GM19239 (cell line): ENCODE data around the gene THBS2.

ENCODE experiments used
- DNase-seq: peaks from one replicate; pipeline ENCODE4 v3.0.0; 2011; ENCODE audit warnings: low spot score; ENCODE audit not compliant: insufficient read length
- FAIRE-seq: peaks from 2 replicates; lab custom pipeline; 2011; peaks lifted over from hg19 to GRCh38; lab: Jason Lieb, UNC

THBS2 gene

DNA sequence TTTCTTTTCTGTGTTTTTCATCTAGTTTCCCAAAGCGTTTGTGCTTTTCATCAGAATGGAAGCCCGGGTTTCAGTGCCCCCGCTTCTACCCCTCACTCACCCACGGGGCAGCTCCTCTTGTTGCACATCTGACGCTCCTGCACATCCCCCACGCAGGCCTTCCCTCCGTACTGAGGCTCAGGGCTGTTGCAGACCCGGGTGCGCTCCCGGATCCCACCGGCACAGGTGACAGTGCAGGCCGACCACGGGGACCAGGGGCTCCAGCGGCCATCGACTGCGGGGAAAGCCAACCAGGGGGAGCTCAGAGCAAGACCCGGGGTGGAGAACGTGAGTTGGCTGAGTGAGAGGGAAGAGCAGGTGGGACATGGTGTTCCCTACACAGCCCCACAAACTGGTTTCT lies 19.0 kb downstream of the THBS2 start:
- DNase-seq, result no peak
- FAIRE-seq, result no peak

DNA sequence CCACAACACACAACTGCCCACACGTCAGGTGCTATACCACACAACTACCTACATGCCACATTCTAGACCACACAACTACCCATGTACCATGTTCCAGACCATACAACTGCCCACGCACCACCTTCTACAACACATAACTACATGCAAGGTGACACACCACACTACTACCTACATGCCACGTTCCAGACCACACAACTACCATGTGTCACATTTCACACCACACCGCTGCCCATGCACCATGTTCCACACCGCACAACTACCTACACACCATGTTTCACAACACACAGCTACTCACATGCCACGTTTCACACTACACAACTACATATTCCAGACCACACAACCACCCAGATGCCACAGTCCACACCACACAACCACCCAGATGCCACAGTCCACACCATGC lies 19.8 kb downstream of the THBS2 start:
- no peak for DNase-seq
- no peak for FAIRE-seq

DNA sequence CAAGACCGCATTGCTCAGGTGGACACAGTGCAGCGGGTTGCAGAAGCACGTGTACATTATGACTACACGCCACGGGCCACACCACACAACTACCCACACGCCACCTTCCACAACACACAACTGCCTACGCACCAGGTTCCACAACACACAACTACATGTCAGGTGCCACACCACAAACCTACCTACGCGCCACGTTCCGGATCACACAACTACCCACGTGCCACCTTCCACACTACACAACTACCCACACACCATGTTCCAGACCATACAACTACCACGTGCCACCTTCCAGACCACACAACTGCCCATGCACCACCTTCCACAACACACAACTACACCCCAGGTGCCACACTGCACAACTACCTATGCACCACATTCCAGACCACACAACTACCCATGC lies 20.5 kb downstream of the THBS2 start:
- DNase-seq, result no peak
- FAIRE-seq, result no peak

DNA sequence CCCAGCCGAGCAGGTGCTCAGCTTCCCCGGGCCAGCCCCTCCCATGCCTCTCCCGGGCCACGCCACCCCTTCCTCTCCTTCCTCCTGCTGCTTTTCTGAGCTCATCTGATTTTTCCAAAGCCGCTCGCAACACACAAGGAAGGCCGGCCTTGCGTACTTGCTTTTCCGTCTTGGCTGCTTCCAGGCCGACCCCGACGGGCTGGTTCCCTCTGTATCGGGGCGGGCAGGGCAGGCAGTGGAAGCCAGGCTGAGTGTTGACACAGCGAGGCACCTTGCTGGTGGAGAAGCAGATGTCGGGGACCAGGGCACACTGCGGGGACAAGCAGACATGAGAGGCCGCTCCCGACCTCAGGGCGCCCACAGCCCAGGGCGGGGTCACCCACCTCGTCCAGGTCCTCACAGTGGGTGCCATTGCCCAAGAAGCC lies 21.1 kb downstream of the THBS2 start:
- no peak for FAIRE-seq
- DNase-seq, result no peak

DNA sequence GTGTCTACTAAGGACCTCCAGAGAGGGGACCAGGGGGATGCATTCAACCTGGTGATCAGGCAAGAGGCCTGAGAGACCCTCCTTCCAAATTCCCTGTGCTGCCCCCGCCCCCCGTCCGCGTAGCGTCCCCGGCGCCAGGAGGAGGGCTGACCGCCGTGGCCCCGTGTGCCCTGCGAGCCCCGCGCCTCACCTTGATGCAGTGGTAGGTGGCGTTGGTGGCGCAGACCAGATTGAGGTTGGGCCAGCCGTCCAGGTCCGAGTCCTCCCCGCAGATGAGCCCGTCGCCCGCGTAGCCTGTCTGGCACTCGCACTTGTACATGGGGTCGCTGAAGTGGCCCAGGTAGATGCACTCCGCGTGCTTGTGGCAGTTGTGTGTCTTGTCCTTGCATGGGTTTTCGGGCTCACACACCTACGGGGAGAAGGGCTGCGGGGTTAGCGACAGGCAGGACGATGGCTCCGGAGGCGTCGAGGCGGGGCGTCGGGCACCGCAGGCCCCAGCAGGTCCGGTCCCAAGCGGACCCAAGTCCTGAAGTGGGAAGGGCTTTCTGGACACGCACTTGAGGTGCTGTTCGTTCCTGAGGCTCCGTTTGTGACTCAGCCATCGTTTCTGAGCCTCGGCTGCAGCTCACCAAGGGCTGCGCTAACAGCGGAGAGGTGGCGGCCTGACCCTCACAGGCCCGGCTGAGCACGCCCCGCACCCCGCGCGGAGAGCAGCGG lies 21.7 kb downstream of the THBS2 start:
- DNase-seq, result no peak
- FAIRE-seq, result no peak

DNA sequence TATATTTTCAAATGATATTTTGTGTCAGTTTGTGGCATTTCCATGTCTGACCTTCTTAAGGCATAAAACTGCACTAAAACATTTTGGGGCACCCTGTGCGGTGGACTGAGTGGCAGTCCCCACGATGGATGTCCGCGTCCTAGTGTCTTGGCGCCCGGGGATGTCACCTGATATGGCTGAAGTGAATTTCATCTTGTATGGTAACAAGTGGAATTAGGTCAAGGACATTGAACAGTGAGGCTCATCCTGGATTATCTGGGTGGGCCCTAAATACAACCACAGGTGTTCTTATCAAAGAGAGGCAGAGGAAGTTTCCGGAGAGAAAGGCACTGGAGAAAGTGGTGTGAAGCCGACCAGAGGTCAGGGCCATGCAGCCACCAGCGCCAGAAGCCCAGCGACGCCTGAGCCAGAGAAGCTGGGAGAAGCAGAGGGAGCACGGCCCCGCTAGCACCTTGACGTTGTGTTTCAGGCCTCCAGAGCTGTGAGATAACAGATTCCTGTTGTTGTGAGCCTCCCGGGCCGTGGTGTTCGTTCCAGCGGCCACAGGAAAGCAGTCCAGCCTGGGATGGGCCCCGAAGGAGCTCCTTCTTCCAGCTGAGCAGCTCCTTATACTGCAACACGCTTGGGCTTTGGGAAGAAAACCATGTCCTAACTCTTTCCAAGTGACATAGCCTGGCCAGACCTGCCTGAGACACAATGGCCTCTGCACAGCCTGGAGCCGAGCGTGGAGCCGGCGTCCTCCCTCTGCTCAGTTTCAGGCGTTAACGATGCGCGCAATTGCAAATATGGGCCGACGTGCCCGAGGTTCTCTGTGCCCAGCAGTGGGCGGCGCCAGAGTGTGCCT lies 22.5 kb downstream of the THBS2 start:
- DNase-seq, result no peak
- FAIRE-seq, result no peak

DNA sequence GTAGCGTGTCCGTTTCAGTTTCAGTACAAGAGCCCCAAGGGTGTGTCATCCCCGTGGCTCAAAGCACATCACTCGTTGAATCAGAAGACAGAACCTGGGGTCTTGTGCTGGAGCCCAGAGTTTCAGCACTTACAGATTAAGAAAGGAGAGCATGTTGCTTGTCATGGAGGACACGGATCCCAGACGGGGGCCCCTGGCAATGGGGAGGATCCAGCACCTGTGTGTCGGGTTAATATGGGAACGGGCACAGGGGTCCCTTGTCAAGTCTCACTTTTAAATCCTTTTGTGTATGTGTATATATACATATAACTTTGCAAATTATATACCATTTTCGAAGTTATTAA lies 23.4 kb downstream of the THBS2 start:
- DNase-seq (no peak), FAIRE-seq (no peak)

DNA sequence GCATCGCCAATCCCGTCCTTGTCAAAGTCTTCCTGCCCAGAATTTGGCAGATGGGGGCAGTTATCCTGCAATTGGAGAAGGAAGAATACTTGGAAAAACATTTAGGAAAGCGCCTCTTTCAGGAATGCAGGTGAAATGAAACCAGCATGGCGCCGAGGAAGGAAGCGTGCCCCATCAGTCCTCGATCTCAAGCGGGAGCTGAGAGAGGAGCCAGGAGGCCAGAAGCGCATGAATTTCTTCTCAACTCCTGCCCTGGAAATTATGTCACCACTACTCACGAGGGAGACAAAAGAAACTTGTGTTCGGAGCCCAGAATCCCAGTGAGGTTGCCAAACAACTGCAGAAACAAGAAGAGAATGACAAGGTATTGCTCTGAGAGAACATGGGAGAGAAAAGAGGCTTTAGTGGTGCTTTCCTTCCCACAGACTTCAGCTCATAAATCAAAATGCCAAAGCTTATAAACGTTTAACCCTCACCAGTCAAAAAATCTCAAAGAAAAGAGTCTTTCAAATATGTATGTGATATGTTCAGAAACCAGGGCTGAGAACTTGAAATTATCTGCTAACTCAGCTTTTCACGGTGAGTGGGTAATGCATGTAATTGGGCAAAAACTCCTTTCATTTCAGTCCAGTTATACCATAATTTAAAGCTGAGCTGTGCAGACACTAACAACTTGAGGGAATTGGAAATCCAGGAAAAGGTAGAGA lies 23.9 kb downstream of the THBS2 start:
- no peak for DNase-seq
- no peak for FAIRE-seq

DNA sequence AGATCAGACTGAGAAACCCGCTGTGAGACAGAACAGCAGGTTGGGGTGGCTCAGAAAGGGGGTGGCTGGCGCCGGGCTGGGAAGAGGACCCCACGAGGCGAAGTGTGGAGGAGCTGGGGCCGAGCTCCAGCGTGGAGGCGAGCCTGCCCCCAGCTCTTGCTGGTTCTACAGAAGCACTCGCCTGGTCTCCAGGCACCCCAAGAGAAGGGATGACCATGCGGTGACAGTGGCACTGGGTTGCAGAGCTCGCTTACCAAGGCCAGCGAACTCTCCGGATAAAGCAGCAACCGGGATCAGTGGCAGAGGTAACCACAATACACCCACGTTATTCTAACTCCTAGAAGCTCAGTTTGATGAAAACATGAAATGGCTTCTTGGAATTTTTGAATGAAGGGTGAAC lies 26.5 kb downstream of the THBS2 start:
- DNase-seq (no peak), FAIRE-seq (no peak)

DNA sequence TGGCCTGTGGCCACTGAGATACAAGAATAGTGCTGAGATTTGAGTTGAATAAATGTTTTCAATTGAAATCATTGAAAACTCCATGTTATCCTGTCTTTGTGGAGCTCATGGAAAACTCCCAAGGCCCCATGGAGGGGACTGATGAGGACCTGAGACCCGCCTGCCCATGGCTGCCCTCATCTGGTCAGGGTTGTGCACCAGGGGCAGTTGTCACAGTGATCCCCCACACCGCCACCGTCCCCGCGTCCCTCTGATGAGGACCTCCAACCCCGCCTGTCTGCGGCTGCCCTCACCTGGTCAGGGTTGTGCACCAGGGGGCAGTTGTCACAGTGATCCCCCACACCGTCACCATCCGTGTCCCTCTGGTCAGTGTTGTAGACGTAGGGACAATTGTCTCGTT lies 27.8 kb downstream of the THBS2 start:
- no peak for FAIRE-seq
- DNase-seq, result no peak

DNA sequence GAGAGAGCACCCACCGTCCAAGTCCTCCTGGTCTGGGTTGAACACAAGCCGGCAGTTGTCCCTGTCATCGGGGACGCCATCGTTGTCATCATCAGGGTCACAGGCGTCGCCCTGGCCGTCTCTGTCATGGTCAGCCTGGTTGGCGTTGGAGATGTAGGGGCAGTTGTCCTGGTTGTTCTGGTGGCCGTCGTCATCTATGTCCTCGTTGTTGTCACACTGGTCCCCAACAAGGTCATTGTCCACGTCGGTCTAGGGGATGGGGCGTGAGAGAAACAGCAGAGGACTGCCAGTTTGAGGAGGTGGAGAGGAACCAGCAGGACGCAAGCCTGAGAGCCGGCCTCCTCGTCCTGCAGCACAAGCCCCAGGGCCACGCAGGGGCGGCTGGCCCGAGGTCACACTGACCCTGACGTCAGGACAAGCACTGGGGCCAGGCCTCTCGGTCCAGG lies 28.5 kb downstream of the THBS2 start:
- FAIRE-seq, result no peak
- DNase-seq, result no peak

DNA sequence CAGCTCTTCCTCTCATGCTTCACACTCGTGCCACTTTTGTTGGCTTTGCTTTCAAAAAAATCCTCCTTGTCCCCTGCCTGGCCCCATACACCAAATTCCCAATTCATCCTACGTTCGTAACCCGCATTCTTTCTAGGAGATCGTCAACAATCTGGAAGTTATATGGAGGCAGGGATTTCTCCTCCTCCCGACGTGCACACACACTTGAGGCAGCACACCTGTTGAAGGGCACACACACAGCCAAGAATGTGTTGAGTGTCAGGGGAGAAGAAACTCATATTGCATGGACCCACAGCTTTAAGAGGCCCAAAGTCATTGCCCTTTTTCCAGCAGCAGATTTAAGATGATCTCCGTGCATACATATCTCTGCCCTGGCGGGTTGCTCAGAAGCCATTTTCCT lies 28.9 kb downstream of the THBS2 start:
- DNase-seq, result no peak
- no peak for FAIRE-seq

DNA sequence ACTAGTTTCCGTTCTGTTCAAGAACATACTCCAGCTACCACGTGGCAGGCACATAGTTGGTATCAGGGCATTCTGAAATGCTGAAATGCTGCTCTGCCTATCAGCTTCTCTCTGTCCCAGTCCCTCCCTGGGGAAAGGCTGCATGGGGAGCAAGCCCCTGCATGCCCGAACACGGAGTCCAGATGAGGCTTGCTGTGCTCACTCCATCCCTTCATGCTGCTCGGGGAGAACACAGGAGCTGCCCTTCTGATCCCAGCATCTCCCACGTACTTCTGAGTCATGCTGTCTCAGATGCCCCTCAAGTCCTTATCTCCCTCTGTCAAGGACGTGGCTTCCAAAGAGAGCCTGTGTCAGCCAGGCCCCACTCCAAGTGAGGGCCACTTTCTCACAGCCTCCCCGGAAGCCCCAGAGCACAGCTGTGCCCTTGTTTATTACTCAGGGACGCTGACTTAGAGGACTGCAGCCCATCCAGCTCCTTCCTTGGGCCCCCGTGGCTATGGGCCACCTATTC lies 29.4 kb downstream of the THBS2 start:
- FAIRE-seq (no peak), DNase-seq (no peak)

DNA sequence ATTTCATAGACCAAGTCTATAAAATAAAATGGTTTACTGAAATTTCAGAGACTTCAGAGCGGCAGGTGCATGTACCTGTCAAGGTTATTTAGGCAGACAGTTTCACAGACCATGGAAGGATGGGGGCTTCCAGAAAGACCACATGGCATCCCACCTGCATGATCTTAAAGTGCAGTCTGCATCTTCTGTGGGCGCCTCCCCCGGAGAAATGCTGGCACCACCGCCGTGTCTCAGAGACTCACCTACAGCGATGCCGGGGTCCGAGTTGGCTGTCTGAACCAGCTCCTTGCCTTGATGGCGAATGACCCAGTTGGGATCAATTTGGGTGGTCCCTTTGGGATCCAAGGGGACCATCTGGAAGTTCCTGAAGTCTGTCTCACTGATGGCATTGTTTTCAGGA lies 30.6 kb downstream of the THBS2 start:
- no peak for DNase-seq
- no peak for FAIRE-seq

DNA sequence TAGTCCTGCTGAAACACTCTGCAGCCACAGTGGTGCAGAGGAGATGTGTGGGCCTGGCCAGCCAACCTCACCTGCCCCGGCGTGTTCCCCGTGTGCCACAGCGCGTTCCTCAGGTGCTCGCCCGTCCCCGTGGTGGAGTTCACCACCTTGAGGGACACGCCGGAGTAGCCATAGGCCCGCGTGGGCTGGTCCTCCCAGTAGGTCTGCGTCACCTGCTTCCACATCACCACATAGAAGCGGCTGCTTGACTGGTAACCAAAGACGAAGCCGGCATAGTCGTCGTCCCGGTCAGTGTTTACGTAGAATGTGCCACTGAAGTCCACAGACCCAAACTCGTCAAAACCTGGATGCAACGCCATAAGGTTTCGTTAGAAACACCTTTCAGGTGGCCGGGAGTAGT lies 31.5 kb downstream of the THBS2 start:
- FAIRE-seq (no peak), DNase-seq (no peak)

DNA sequence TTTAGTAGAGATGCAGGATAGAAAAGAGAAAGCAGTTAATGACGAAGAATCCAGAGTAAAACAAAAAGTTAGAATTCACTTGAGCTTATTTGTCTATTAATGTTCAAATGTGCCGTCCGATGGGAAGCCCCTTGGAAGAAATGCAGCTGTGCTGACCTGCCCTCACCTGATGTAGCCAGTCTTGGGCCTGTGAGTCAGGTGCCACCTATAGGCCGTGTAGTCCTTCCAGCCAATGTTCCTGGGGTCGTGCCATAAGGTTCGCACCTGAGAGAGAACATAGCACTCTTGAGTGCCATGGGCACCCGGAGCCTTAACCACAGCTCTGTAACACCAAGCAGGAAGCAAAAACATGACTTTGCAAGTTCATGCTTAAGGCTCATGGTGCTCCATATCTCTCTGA lies 32.4 kb downstream of the THBS2 start:
- FAIRE-seq (no peak), DNase-seq (no peak)

DNA sequence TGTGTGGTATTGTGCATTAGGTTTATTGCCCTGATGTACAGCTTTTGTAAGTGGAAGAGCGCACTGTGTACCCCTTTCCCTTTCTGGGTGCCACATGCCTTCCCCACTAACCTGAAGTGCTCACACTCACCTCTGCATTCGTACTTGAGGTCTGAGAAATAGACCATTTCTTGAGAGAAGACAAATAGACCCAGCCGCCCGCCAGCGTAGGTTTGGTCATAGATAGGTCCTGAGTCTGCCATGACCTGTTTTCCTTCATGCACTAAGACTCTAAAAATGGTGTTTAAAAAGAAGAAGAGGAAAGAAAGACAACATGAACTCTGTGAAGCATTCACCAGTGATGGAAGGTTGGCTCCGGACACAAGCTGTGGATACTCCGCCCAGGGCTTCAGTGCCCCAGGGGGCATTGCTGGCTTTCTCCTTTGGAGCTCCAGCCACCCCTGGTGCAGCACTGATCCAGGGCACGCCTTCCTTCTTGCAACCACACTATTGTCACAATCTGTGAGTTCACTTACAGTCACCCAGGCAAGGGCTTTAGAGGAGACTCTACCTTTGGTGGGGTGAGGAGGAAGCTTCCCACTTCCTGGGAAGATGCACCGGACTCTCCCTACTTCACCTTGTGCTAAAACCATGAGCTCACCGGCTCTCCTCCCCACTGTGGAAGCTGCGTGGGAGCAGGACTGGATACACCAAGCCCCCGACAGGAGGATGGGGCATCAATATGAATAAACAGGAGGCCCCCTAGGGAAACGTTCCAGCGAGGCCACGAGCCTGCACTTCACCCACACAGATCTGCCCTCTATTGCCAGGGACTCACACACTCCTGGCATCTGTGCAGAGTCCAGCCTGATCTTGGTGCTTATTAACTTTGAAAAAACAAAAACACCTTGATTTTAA lies 33.3 kb downstream of the THBS2 start:
- FAIRE-seq, result no peak
- DNase-seq, result no peak

DNA sequence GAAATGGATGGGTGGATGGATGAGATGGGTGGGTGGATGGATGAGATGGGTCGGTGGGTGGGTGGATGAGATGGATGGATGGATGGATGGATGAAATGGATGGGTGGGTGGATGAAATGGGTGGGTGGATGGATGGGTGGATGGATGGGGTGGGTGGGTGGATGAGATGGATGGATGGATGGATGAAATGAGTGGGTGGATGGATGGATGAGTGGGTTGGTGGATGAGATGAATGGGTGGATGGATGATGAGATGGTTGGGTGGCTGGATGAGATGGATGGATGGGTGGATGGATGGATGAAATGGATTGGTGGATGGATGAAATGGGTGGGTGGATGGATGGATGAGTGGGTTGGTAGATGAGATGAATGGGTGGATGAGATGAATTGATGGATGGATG lies 35.7 kb downstream of the THBS2 start:
- no peak for DNase-seq
- FAIRE-seq, result no peak

DNA sequence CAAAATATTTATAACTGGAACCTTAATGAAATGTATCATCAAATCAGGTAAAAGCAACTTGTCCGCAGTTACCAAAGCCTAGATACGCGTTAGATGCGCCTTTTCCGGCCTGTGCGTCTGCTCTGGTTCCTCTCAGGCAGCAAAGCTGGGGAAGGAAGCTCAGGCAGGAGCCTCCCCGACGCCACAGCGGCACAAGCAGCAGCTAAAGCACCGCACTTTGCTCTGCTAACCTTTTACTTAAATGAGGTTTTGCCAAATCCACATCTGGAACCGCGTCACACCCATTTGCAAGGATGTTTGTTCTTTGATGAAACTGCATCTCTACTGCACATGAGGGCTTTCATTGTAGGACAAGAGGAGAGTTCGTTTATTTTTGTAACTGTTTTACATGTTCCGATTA lies 36.8 kb downstream of the THBS2 start:
- DNase-seq (no peak), FAIRE-seq (no peak)

DNA sequence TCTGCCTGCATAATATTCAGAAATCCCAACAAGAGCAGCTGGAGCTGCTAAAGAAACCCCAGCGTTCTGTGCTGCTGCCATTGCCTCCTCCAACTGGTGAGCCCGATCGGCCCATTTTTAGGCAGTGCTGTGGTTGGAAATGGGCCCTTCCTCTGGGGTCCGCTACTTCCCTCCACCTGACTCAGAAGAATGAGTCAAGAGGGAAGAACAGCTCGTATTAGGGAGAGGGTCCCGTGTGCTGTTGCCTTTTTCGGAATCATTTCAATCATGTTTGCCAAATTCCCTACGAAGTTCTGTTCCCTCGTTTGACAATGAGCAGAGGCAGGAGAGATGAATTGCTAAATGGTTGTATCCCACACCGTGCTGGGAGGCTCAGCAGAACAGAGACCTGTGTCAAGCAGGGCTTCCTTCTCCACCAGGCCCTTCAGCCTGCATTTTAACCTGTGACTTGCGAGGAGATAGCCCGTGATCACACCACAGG lies 38.4 kb downstream of the THBS2 start:
- DNase-seq, result no peak
- FAIRE-seq, result no peak
